HepG2 (cell line): Measurements from ENCODE around the gene GPR162. TPM values are rescaled to one million over a fixed set of nuclear protein-coding genes. Genes with fewer than 3 reads are reported as not detected.

Source experiments
- CC2D1A ChIP-seq: sonication (generic); formaldehyde crosslinking; IDR thresholded peaks from 2 replicates; pipeline ENCODE4 v1.8.1; 2023; ENCODE audit warnings: mild to moderate bottlenecking, missing genetic modification reagents
- CCDC6 ChIP-seq: sonication (generic); formaldehyde crosslinking; IDR thresholded peaks from 2 replicates; pipeline ENCODE4 v1.8.1; 2022; ENCODE audit warnings: mild to moderate bottlenecking, missing genetic modification reagents, moderate library complexity
- DMAP1 ChIP-seq: IDR thresholded peaks from 2 replicates; pipeline ENCODE4 v1.6.1; 2016
- EED ChIP-seq: sonication (generic); formaldehyde crosslinking; IDR thresholded peaks from 2 replicates; pipeline ENCODE4 v1.5.0; 2020; ENCODE audit warnings: mild to moderate bottlenecking, missing genetic modification reagents
- ELF1 ChIP-seq: sonication (generic); formaldehyde crosslinking; IDR thresholded peaks from 2 replicates; pipeline ENCODE4 v1.4.0; 2020; ENCODE audit warnings: missing genetic modification reagents
- EZH2 ChIP-seq: conservative IDR thresholded peaks from 2 replicates; pipeline ENCODE4 v1.6.1; 2012; ENCODE audit warnings: mild to moderate bottlenecking, low read depth, low read length, moderate library complexity
- HCFC1 ChIP-seq: fragments of 150-350 bp; IDR thresholded peaks from 2 replicates; pipeline ENCODE4 v1.6.1; 2014; ENCODE audit warnings: low read depth, low read length
- POLR2AphosphoS2 ChIP-seq: IDR thresholded peaks from 2 replicates; pipeline ENCODE4 v1.6.1; 2011; ENCODE audit warnings: low read depth, low read length, improper control_type of control experiment
- RNF2 ChIP-seq: fragments of 450-650 bp; conservative IDR thresholded peaks from 2 replicates; pipeline ENCODE4 v1.6.1; 2016; ENCODE audit warnings: low read depth
- SMARCC2 ChIP-seq: fragments of 450-650 bp; IDR thresholded peaks from 2 replicates; pipeline ENCODE4 v1.6.1; 2017; ENCODE audit warnings: antibody characterized with exemption, mild to moderate bottlenecking
- STAG1 ChIP-seq: sonication (generic); formaldehyde crosslinking; IDR thresholded peaks from 2 replicates; pipeline ENCODE4 v1.4.0; 2020; ENCODE audit warnings: missing genetic modification reagents
- TGIF2 ChIP-seq: IDR thresholded peaks from 2 replicates; pipeline ENCODE4 v1.6.1; 2016; ENCODE audit warnings: control low read depth, missing compliant biosample characterization
- ZFYVE20 ChIP-seq: sonication (generic); formaldehyde crosslinking; IDR thresholded peaks from 2 replicates; pipeline ENCODE4 v1.8.0; 2023; ENCODE audit warnings: low read depth, mild to moderate bottlenecking, moderate library complexity, missing genetic modification reagents, borderline replicate concordance
- ZNF563 ChIP-seq: sonication (generic); formaldehyde crosslinking; IDR thresholded peaks from 2 replicates; pipeline ENCODE4 v1.8.0; 2022; ENCODE audit warnings: mild to moderate bottlenecking, moderate library complexity, missing genetic modification reagents
- ZNF782 ChIP-seq: sonication (generic); formaldehyde crosslinking; IDR thresholded peaks from 2 replicates; pipeline ENCODE4 v1.4.0; 2020; ENCODE audit warnings: missing genetic modification reagents, mild to moderate bottlenecking, borderline replicate concordance
- ZSCAN22 ChIP-seq: sonication (generic); formaldehyde crosslinking; IDR thresholded peaks from 2 replicates; pipeline ENCODE4 v1.4.0; 2020; ENCODE audit warnings: mild to moderate bottlenecking, missing genetic modification reagents
- polyA plus RNA-seq, 8 experiments: library from polyadenylated mRNA; depleted of rRNA in 3 of 8; stranded (reverse) in 7 of 8; unstranded in 1 of 8; fragments of >200 nt; fragmentation: Illumina TruSeq in 4 of 8; extraction: Trizol in 4 of 8; gene quantifications; 2 replicates each; pipeline versions ENCODE4 v1.2.1 to v1.2.3, GENCODE V29; 2011 to 2016; ENCODE audit warnings: low read depth in 4 of 8, missing spikeins in 1 of 8, mixed read lengths in 1 of 8; ENCODE audit not compliant: insufficient read depth in 1 of 8
- total RNA-seq, 5 experiments: library from RNA; depleted of rRNA; stranded (reverse); fragments of >200 nt; fragmentation: Illumina TruSeq; extraction: Trizol; gene quantifications; 2 replicates each; pipeline ENCODE4 v1.2.3, GENCODE V29; 2016; ENCODE audit warnings: low read depth in 1 of 5
- TF ChIP-seq, protein P1 (sequence below): sonication (generic); formaldehyde crosslinking; IDR thresholded peaks from 2 replicates; pipeline ENCODE4 v1.4.0; 2020; ENCODE audit warnings: missing genetic modification reagents, borderline replicate concordance
- TF ChIP-seq, protein P2 (sequence below): sonication (generic); formaldehyde crosslinking; IDR thresholded peaks from 2 replicates; pipeline ENCODE4 v1.4.0; 2020; ENCODE audit warnings: missing genetic modification reagents, mild to moderate bottlenecking, borderline replicate concordance
- TF ChIP-seq, protein P3 (sequence below): sonication (generic); formaldehyde crosslinking; conservative IDR thresholded peaks from 2 replicates; pipeline ENCODE4 v1.8.0; 2022; ENCODE audit warnings: mild to moderate bottlenecking, moderate library complexity, missing genetic modification reagents
- TF ChIP-seq, protein P4 (sequence below): IDR thresholded peaks from 2 replicates; pipeline ENCODE4 v1.6.1; 2018; ENCODE audit warnings: missing genetic modification reagents
- TF ChIP-seq, protein P5 (sequence below): IDR thresholded peaks from 2 replicates; pipeline ENCODE4 v1.6.1; 2012; ENCODE audit warnings: inconsistent platforms

Gene GPR162
- total and polyA plus RNA-seq, 2 of the 13 experiments (the other 11 are each of a cell fraction or from before 2014, with no cell fraction given) = 0.08 TPM; not detected in 1

DNA sequence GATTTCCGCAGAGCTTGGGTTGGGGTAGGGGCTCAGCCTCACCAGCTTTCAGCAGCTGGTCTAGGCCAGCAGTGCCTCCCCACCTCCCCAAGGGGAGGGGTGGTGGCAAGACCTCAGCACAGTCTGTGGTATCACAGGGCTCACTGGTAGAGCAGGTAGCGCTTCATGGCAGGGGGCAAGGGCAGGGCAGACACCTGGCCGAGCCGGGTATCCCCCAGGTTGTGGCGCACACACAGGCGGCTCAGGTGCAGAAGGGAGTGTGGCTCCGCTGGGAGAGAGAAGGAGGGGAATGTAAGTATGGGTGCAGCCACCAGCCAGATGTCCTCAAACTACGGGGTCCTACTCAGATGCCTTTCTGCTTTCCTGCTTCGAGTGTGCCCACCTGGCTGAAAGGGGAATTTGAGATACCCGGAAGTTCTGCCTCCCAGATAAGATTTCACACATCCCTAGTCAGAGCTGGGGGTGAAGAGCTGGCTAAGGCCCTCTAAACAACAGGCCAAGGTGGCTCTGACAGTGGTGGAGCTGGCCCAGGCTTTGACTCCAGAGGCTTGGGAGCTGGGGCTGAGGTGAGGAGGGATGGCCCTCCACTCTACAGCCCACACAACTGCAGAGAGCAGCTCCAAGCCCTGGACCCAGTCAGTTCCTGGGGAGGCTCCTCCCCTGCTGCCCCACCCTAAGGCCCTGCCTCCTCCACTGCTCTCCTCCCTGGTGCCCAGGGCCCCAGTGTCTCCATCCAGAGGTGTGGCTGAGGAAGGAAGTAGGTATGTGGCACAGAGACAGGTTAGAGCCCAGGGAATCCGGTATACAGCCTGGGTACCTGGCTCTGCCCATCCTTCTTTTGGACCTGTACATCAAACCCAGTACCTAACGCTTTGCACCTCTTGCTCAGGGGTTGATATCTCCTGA lies 49.7 kb downstream of the GPR162 start (continued):
- TF ChIP-seq, protein P1, sequence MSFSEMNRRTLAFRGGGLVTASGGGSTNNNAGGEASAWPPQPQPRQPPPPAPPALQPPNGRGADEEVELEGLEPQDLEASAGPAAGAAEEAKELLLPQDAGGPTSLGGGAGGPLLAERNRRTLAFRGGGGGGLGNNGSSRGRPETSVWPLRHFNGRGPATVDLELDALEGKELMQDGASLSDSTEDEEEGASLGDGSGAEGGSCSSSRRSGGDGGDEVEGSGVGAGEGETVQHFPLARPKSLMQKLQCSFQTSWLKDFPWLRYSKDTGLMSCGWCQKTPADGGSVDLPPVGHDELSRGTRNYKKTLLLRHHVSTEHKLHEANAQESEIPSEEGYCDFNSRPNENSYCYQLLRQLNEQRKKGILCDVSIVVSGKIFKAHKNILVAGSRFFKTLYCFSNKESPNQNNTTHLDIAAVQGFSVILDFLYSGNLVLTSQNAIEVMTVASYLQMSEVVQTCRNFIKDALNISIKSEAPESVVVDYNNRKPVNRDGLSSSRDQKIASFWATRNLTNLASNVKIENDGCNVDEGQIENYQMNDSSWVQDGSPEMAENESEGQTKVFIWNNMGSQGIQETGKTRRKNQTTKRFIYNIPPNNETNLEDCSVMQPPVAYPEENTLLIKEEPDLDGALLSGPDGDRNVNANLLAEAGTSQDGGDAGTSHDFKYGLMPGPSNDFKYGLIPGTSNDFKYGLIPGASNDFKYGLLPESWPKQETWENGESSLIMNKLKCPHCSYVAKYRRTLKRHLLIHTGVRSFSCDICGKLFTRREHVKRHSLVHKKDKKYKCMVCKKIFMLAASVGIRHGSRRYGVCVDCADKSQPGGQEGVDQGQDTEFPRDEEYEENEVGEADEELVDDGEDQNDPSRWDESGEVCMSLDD (CRISPR knock-in tag) = no peak
- TF ChIP-seq ZFYVE20 (CRISPR knock-in tag) (no peak), CCDC6 (CRISPR knock-in tag) (no peak), RNF2 (no peak), TGIF2 (CRISPR knock-in tag) (0 out of 2 replicates have a peak, but pooled peaks have one; percentile 10), ZNF782 (CRISPR knock-in tag) (no peak), STAG1 (CRISPR knock-in tag) (no peak), ELF1 (CRISPR knock-in tag) (no peak), HCFC1 (no peak), ZNF563 (CRISPR knock-in tag) (no peak), CC2D1A (no peak), EED (no peak), ZSCAN22 (no peak), SMARCC2 (no peak), EZH2 (no peak), POLR2AphosphoS2 (peak; percentile 76), DMAP1 (CRISPR knock-in tag) (no peak; the same call in 1 of the 2 replicates)
- TF ChIP-seq, protein P2, sequence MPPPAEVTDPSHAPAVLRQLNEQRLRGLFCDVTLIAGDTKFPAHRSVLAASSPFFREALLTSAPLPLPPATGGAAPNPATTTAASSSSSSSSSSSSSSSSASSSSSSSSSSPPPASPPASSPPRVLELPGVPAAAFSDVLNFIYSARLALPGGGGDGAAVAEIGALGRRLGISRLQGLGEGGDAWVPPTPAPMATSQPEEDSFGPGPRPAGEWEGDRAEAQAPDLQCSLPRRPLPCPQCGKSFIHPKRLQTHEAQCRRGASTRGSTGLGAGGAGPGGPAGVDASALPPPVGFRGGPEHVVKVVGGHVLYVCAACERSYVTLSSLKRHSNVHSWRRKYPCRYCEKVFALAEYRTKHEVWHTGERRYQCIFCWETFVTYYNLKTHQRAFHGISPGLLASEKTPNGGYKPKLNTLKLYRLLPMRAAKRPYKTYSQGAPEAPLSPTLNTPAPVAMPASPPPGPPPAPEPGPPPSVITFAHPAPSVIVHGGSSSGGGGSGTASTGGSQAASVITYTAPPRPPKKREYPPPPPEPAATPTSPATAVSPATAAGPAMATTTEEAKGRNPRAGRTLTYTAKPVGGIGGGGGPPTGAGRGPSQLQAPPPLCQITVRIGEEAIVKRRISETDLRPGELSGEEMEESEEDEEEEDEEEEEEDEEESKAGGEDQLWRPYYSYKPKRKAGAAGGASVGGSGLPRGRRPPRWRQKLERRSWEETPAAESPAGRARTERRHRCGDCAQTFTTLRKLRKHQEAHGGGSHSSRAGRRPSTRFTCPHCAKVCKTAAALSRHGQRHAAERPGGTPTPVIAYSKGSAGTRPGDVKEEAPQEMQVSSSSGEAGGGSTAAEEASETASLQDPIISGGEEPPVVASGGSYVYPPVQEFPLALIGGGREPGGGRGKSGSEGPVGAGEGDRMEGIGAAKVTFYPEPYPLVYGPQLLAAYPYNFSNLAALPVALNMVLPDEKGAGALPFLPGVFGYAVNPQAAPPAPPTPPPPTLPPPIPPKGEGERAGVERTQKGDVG (CRISPR knock-in tag) = 0 out of 2 replicates have a peak, but pooled peaks have one; percentile 24
- TF ChIP-seq, protein P3, sequence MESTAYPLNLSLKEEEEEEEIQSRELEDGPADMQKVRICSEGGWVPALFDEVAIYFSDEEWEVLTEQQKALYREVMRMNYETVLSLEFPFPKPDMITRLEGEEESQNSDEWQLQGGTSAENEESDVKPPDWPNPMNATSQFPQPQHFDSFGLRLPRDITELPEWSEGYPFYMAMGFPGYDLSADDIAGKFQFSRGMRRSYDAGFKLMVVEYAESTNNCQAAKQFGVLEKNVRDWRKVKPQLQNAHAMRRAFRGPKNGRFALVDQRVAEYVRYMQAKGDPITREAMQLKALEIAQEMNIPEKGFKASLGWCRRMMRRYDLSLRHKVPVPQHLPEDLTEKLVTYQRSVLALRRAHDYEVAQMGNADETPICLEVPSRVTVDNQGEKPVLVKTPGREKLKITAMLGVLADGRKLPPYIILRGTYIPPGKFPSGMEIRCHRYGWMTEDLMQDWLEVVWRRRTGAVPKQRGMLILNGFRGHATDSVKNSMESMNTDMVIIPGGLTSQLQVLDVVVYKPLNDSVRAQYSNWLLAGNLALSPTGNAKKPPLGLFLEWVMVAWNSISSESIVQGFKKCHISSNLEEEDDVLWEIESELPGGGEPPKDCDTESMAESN (CRISPR knock-in tag) = no peak
- TF ChIP-seq, protein P4, sequence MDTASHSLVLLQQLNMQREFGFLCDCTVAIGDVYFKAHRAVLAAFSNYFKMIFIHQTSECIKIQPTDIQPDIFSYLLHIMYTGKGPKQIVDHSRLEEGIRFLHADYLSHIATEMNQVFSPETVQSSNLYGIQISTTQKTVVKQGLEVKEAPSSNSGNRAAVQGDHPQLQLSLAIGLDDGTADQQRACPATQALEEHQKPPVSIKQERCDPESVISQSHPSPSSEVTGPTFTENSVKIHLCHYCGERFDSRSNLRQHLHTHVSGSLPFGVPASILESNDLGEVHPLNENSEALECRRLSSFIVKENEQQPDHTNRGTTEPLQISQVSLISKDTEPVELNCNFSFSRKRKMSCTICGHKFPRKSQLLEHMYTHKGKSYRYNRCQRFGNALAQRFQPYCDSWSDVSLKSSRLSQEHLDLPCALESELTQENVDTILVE (CRISPR knock-in tag) = no peak
- TF ChIP-seq, protein P5, sequence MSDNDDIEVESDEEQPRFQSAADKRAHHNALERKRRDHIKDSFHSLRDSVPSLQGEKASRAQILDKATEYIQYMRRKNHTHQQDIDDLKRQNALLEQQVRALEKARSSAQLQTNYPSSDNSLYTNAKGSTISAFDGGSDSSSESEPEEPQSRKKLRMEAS = no peak
